T-helper 1 cell (primary cell): ENCODE measurements around the gene GPBP1L1.
"Not testable (repeated sequence)": the region's sequence is repeated elsewhere in the genome, so short reads cannot be mapped to it uniquely, and the experiment has no call there.

Experiments used
- DNase-seq, 5 donors: peaks; one replicate each; pipeline ENCODE4 v3.0.0-alpha.2; 2012 to 2020

Gene GPBP1L1

DNA sequence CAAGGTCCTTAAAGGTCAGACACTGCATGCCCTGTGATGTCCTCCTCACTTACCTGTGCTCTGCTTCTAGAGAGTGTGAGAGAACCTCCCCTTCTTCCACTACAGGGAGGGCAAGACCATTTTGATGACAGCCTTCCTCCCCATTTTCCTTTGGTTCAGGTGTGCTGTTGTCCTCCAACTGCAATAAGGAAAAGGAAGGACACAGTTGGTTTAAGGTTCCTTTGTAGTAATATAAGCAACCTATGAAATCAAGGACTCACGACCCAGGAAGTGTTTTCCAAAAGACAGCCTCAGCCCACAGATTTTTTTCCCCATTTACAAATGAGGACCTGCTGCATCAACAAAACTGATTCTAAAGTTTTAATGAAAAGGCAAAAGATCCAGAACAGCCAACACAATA lies 55.9 kb downstream of the GPBP1L1 start:
- DNase-seq: no peak

DNA sequence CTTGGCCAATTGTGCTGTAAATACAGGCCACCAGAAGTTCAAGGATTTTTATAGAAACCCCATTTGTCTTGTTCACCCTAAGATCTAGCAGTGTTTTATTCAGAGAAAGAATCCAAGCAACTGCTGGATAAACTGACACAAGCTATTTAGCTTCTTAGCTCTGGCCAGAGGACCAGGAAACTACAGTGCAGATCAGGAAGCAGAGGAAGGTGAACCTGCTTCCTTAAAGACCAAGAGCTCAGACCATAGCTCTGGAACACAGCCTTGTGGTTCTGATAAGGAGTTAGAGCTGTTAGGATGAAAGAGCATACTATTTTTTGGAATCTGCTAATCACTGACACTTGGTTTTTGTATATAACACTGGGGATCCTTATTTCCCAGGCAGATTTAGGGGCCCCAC lies 57.3 kb downstream of the GPBP1L1 start:
- no peak for DNase-seq

DNA sequence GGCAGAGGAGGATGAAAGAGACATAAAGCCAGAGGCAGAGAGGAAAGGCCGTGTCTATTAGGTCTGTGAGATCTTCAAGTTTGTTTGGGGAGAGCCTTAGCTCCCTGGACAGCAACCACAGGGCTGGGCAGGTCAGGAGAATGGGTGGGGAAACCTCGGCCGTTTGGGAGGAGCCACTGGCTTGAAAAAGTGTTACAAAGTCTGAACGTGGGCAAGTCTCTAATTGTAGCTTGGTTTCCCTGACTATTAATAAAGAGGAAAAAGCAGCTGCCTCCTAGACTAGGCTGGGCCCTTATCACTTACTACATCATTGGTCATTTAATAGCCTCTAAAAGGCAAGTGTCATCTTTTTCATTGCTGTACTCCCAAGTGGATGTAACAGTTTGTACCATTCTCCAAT lies 62.4 kb downstream of the GPBP1L1 start, which contains the start of gene CCDC17:
CCDC17 (minus strand) TSS at position 83 of the 400 bp plus-strand sequence. CDS start 145 bp downstream, outside the sequence.
- no peak for DNase-seq

DNA sequence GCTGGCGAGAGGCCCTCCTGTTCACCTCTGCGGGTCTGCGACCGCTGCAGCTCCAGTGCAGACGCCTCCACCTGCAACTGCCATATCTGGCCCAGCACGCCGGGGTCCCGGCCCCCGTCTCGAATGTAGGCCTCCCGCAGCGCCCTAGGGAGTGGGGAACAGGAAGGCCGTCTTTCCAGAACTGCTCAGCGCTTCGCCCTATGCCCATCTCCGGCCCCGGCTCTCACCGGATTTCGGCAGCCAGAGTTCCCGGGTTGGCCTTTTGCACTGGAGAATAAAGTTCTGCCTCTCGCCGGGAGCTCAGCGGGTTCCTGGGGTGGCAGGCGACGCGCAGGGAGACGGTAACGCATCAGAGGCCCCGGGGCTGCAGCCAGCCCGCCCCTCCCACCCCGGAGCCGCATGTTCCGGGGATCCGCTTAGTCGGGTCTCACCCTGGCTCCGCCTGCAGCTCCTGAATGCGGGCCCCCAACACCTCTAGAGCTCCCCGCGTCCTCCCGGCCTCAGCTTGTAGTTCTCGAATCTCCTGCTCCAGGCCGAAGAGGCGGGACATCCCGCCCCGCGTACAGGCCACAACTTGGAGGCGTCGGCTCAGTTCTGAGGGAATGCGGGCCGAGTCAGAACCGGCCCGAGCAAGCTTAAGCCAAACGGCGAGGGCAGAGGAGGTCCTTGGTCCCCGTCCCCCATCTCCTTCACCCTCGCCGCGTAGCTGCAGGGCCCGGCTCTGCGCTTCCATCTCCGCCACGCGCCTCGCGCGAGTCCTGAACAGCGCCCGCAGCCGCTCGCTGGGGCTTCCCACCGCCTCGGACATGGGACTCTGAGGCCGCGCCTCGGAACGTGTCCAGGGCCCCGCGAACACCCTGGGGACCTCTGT lies 63.6 kb downstream of the GPBP1L1 start:
- no peak for DNase-seq

DNA sequence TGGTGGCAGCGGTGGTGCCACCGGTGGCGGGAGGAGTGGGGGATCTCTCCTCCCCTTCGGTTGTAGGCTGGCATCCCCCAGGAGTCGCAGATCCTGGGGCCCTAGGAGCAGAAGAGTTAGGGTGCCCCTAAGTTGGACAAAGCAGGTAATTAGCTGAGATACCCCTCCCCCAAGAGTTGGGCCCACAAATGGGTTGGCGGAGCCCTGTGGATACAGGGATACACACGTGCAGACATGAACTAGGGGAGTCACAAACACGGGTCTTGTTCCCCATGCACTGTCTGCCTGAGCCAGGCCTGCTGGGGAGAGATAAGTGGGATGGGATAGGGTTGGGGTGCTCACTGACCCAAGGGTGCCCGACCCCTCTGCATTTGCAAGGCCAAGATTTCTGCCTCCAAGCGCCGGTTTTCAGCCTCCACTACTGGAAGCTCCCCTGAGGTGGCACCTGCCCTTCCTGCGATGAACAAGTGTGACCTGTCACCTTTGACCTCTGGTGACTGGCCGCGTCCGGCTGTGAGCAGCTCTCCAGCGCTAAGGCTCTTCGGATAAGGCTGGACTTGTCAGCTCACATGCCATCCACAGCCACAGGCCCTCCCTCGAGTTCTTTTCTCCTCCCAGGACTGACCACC lies 64.3 kb downstream of the GPBP1L1 start:
- no peak for DNase-seq

DNA sequence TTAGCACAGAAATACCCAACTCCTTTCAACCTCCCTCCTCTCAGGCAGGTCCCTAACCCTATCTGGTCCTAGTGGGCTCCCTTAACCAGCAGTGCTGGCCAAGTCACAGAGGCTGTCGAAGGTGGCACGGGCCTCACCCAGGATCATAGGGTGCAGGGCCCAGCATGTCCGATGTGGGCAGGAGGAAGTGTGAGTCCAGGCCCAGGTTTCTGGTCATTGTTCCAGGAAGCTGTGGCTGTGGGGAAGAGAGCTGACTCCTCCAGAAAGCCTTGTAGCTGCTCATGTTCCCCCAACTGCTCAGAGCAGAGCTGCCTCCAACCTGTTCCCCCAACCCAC lies 64.9 kb downstream of the GPBP1L1 start:
- no peak for DNase-seq

DNA sequence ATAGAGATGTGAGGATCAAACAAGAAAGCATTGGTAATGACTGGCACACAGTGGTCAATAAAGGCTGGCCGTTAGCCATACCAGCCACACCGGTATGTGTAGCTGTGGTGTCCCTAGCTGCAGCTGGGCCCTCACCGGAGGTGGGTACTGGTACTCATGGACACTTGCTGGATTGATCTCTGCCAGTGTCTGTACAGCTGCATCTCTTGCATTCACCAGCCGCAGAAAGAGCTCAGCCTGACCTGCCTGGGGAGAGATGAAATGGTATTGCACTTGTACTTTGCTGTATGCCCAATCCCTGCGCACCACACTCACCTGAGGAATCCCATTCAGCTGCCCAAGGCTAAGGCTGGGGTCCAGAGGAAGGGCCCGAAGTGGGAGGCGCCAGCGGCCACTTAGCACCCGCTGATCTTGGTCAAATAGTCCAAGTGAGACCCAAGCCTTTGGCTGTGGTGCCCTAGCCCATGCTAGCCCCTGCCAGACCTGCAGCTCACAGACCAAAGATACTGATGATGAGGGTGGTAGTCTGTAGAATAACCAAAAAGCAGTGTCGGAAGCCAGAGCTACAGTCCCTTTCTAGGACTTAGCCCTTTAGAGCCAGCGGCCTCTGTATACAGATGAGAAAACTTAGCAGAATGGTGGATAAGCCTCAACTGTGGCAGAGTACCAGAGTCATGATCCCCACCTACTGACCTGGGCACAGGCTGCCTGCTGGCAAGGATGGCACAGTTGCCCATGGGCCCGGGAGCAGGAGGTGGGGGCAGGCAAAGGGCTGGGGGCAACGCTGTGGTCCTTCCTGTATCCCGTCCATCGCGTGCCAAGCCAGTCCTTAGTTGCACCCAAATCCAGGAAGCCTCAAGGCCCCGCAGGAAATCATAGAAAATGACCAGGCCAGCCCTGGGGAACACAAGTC lies 65.5 kb downstream of the GPBP1L1 start:
- DNase-seq: no peak

DNA sequence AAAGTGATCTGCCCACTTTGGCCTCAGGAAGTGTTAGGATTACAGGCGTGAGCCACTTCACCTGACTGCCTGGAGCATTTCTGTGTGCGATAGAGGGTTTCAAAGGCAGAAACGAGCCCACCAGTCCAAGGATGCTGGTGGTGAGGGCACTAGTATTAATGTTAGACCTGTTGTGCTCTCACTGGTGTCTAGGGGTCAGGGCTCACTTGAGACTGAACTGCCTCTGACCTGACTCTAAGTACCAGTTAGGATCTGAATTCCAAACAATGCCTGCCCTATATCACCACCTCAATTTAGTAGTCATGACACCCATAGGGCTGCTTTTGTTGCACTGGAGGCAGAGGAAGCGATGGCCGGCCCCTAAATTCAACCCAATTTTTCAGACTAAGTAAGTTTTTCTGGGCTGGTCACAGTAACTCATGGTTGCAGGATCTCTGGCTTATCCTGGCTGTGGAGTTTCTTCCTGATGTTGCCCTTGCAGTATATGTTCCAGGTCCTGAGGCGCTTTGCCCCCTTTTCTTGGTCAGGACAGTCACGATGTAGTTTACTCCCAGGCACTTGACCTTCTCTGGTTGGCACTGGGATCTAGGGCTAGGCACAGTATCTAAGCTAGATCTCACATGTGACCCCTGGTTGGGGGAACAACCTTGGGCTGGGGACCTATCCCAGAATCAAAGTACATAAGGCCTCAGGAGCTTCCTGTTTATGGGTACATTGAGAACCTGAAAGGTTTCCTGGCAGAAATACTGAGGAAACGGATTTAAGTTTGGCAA lies 67.0 kb downstream of the GPBP1L1 start:
- no peak for DNase-seq

DNA sequence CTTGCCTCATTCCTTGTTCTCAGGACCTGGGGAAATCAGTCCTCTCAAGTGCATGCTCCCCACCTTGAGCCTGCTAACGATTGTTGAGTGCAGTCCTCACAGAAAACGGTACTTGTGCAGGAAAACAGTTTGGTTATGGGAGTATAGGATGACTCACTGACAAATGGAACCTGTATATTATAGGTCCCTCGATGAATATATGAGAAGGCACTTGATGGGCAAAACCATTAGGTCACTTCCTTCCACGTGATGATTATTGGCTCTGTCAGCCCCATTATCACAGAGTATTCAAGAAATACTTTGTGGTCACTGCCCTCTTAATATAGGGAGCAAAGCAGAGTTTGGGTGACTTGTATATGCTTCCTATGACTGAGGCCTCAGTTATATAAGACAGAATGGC lies 68.7 kb downstream of the GPBP1L1 start:
- no peak for DNase-seq

DNA sequence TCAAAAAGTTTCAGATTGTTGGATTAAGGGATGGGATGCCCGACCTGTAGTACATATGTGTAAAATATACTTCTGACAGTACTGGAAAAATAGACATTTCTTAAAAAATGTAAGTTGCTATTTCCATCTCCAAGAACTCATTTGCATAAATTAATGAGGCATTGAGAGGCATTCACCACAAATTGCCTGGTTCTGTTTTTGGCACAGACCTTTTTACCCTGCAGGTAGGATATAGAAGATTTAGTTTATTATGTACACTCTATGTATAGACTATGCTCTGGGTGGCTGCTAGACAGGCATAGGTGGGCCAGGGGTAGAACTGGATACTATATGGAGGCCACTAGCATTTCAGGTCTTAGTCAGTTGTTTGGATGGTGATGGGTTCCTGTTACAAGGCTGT lies 70.4 kb downstream of the GPBP1L1 start:
- no peak for DNase-seq

DNA sequence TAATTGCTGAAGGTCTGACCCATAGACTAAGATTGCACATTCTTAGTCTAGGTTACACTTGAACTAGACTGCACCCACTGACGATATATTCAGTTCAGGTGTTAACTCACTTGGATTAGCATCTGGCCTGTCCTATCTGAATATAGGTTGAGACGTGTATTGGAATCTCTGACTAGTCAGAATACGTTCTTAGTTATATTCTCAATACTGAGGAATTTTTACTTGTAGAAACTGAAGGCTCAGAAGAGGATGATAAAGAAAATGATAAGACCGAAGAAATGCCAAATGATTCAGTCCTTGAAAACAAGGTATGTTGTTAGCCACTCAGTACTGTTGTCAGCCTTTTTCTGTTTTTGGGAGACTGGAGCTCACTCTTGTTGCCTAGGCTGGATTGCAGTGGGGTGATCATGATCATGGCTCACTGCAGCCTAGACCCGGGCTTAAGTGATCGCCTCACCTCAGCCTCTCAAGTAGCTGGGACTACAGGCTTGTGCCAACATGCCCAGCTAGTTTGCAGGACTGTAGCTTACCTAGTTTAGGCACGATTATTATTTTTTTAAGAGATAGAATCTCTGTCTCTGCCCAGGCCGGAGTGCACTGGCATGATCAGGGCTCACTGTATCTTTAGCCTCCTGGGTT lies 73.3 kb downstream of the GPBP1L1 start:
- no peak for DNase-seq

DNA sequence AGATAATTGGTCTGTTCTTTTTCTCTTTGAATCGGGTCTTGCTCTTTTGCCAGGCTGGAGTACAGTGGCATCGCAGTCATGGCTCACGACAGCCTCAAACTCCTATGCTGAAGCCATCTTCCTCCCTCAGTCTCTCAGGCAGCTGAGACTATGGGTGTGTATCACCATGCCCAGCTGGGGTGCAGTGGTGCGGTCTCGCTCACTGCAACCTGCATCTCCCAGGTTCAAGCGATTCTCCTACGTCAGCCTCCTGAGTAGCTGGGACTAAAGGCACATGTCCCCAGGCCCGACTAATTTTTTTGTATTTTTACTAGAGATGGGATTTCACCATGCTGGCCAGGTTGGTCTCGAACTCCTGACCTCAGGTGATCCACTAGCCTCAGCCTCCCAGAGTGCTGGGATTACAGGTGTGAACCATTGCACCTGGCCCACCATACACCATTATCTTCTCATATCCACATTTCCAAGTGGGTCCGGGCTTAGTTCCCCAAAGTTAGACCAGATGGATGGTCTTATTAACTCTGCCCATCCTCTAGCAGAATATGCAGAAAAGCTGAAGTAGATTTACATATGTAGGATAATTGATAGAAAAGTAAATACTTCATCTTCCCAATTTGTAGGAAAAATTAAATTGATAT lies 75.6 kb downstream of the GPBP1L1 start:
- DNase-seq: no peak

DNA sequence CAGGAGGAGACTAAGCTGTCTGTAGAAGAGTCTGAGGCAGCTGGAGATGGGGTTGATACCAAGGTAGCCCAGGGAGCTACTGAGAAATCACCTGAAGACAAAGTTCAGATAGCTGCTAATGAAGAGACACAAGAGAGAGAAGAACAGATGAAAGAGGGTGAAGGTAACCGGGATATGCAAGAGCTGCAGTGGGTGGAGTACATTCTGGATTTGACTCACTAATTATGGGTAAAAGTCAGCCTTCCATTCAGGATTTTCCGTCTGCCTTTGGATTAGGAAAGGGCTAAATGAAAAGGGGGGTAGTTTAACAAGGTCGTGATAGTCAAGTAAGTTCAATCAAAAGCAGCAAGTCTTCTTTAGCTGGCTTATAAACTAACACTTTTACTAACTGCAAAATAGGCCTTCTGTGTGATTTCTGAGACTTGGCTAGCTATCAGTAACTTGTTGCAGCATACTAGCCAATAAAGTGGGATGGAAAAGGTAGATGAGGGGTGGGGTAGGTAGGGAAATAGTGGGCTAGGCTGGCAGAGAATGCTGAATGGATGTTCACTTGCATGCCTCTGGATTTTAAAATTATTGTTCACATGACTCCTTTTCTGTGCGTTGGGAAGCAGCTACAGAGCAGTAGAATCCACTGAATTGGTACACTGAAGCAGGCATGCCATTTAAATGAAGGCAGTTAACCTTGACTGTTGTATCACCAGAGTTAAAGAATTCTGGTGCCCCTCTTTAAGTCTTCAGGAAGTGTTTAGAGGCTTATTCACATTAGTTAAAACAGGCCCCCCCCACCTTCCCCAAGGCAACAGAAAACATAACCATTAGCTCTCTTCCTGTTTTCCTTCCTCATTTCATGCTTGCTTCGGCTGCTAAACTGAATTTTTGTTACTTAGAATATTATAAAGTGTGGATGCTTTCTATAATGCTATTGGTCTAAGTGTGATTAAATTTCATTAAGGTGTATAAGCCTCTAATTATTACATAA lies 77.9 kb downstream of the GPBP1L1 start:
- DNase-seq: no peak

DNA sequence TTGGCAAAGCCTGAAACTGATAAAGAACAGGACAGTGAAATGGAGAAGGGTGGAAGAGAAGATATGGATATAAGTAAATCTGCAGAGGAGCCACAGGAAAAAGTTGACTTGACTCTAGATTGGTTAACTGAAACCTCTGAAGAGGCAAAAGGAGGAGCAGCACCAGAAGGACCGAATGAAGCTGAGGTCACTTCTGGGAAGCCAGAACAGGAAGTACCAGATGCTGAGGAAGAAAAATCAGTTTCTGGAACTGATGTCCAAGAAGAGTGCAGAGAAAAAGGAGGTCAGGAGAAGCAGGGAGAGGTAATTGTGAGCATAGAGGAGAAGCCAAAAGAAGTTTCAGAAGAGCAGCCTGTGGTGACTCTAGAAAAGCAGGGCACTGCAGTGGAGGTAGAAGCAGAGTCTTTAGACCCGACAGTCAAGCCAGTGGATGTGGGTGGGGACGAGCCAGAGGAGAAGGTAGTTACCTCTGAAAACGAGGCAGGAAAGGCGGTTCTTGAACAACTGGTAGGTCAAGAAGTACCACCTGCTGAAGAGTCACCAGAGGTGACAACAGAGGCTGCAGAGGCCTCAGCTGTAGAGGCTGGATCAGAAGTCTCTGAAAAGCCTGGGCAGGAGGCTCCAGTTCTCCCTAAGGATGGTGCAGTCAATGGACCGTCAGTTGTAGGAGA lies 78.8 kb downstream of the GPBP1L1 start:
- DNase-seq: no peak

DNA sequence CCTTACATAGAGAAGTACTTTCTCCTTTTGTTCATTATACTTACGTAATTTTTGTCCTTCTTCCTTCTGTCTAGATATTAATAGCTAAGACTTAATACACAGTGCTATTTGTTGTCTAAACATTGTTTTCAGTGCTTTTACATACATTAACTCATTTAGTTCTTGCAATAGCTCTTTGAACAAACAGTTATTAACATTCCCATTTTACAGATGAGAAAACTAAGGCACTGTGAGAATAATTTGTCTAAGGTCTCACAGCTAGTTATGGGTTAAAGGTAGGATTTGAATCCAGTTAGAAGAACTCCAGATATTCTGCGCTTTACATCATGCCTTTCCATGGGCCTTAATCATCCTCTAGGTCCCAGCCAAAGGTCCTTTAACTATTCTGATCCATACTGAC lies 82.1 kb downstream of the GPBP1L1 start:
- no peak for DNase-seq

DNA sequence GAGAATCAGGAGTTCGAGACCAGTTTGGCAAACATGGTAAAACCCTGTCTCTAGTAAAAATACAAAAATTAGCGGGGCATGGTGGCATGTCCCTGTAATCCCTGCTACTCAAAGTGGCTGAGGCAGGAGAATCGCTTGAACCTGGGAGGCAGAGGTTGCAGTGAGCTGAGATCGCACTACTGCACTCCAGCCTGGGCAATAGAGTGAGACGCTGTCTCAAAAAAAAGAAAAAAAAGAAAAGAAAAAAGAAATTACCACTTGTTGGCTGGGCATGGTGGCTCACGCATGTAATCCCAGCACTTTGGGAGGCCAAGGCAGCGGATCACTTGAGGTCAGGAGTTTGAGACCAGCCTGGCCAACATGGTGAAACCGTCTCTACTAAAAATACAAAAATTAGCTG lies 89.6 kb downstream of the GPBP1L1 start:
- DNase-seq: not testable (repeated sequence)

DNA sequence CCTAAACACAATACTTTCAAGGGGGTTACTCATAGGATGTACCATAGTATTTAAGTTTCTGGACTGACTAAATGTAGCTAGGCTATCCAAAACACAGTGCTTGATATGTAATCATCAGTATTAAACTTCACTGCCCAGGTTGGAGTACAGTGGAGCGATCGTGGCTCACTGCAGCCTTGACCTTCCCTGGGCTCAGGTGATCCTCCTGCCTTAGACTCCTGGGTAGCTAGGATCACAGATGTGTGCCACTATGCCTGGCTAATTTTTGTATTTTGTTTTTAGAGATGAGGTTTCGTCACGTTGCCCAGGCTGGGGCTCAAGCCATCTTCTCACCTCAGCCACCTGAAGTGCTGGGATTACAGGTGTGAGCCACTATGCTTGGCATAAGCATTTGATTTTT lies 91.9 kb downstream of the GPBP1L1 start:
- no peak for DNase-seq

DNA sequence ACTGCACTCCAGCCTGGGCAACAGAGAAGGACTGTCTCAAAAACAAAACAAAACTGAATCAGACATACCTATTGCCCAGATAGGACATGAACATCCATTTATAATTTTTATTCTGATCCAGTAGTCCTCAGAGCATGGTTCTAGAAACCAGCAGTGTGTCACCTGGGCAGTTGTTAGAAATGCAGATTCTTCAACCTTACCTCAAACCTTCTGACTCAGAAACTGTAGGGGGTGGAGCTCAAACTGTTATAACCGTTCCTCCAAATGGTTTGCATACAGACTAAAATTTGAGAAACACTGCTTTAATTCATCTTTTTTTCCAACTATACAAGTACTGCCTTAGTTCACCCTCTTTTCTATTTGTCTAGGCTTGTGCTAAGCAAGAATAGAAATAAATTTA lies 96.5 kb downstream of the GPBP1L1 start:
- DNase-seq: no peak

DNA sequence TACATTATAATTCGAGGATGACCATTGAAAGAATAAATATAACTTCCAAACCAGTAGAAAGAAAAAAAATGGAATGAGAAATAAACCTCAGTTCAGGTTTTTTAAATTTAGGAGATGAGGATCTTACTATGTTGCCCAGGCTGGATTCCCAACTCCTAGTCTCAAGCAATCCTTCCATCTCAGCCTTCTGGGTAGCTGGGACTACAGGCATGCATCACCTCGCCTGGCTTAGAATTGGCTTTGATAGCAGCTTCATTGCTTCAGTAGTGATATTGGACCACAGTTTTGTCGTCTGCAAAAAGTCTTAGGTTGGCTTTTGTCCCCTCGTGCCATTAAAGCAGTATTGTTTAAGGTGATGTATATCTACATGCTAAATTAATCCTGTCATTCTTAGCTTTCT lies 99.6 kb downstream of the GPBP1L1 start:
- DNase-seq: no peak
